Activated CD8-positive, alpha-beta T cell treated with anti-CD3 and anti-CD28 coated beads for 36 hours (primary cell): ENCODE data around the gene FAM13C. TPM values are rescaled to one million over a fixed set of nuclear protein-coding genes. Genes with fewer than 3 reads are reported as not detected.

Source experiments
- ATAC-seq: fragments of 200-7000 bp; cut with Tn5 transposase; one replicate; pipeline ENCODE4 v1.10.0; 2021; ENCODE audit warnings: mild to moderate bottlenecking, moderate library complexity
- CTCF ChIA-PET: fragments of 350-600 bp; sonication (Branson Sonifier 250); formaldehyde crosslinking; loops from one replicate; lab custom pipeline; 2021; ENCODE audit warnings: antibody characterized with exemption; lab: Charles Lee
- POLR2A ChIA-PET: fragments of 350-600 bp; sonication (Branson Sonifier 250); formaldehyde crosslinking; loops from one replicate; lab custom pipeline; 2021; ENCODE audit warnings: antibody characterized with exemption; lab: Charles Lee
- DNase-seq: peaks from one replicate; pipeline ENCODE4 v3.0.0-alpha.2; 2020
- H3K27ac Mint-ChIP-seq: one replicate; pipeline ENCODE4 v1.8.0; 2021; ENCODE audit warnings: mild to moderate bottlenecking, mixed read lengths
- H3K27me3 Mint-ChIP-seq: one replicate; pipeline ENCODE4 v1.8.0; 2021; ENCODE audit warnings: mixed read lengths
- H3K36me3 Mint-ChIP-seq: one replicate; pipeline ENCODE4 v1.8.0; 2021; ENCODE audit warnings: low read depth, mixed read lengths
- H3K4me1 Mint-ChIP-seq: one replicate; pipeline ENCODE4 v1.8.0; 2021; ENCODE audit warnings: low read depth, mixed read lengths
- H3K4me3 Mint-ChIP-seq: one replicate; pipeline ENCODE4 v1.8.0; 2021; ENCODE audit warnings: mild to moderate bottlenecking, moderate library complexity, mixed read lengths
- H3K9me3 Mint-ChIP-seq: one replicate; pipeline ENCODE4 v1.8.0; 2021; ENCODE audit warnings: mixed read lengths
- intact Hi-C: fragments of 100-400 bp; cut with micrococcal nuclease; formaldehyde crosslinking; loops from one replicate; pipeline ENCODE4 v1.10.0; 2022
- total RNA-seq, 2 experiments: library from RNA; stranded (reverse); gene quantifications; one replicate each; pipeline ENCODE4 v1.2.3, GENCODE V29; 2021
- TF ChIP-seq, protein P1 (sequence below): fragments of 200-600 bp; IDR thresholded peaks from one replicate; pipeline ENCODE4 v1.8.0; 2022; ENCODE audit warnings: antibody characterized with exemption, mild to moderate bottlenecking

FAM13C gene
- total RNA-seq, 2 experiments from 2014 or later, result not detected

DNA sequence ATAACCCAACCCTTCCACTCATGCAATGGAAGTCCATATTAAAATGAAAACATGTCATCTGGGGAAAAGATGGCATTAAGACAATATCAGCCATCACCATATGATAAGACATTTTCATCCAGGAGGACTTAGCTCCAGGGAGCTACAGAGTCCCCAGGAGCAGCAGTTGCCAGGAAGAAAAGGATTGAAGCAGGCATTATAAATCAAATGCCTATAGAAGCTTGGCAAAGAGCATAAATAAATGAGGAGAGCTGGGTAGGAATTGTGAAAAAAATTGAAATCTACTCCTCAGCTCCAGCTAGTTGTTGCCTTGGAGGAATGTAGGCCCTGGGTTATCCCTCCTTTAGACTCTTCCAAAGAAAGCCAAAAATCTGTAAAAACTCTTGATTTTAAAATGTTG lies 42.5 kb downstream of the FAM13C start:
- Mint-ChIP-seq H3K27ac (no peak overlapping the region), H3K4me3 (no peak overlapping the region), H3K36me3 (no peaks in the 10 kb centered on the region), H3K9me3 (peaks cover 6% of the 10 kb centered on the region), H3K4me1 (no peaks in the 10 kb centered on the region), H3K27me3 (peaks cover 1% of the 10 kb centered on the region)
- DNase-seq, result no peak
- ChIA-PET POLR2A (no interaction called here), CTCF (interaction anchor here (1.1 to 1.3 kb wide), 2 partner anchors 43 to 368 kb away, joined by 3 read pairs; no protein-coding TSS in a partner anchor)
- intact Hi-C loops, result loop anchor here (10.0 kb wide), 1 partner anchor 55 kb away; no protein-coding TSS in a partner anchor
- no peak for ATAC-seq
- TF ChIP-seq, protein P1, sequence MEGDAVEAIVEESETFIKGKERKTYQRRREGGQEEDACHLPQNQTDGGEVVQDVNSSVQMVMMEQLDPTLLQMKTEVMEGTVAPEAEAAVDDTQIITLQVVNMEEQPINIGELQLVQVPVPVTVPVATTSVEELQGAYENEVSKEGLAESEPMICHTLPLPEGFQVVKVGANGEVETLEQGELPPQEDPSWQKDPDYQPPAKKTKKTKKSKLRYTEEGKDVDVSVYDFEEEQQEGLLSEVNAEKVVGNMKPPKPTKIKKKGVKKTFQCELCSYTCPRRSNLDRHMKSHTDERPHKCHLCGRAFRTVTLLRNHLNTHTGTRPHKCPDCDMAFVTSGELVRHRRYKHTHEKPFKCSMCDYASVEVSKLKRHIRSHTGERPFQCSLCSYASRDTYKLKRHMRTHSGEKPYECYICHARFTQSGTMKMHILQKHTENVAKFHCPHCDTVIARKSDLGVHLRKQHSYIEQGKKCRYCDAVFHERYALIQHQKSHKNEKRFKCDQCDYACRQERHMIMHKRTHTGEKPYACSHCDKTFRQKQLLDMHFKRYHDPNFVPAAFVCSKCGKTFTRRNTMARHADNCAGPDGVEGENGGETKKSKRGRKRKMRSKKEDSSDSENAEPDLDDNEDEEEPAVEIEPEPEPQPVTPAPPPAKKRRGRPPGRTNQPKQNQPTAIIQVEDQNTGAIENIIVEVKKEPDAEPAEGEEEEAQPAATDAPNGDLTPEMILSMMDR, result no peak

DNA sequence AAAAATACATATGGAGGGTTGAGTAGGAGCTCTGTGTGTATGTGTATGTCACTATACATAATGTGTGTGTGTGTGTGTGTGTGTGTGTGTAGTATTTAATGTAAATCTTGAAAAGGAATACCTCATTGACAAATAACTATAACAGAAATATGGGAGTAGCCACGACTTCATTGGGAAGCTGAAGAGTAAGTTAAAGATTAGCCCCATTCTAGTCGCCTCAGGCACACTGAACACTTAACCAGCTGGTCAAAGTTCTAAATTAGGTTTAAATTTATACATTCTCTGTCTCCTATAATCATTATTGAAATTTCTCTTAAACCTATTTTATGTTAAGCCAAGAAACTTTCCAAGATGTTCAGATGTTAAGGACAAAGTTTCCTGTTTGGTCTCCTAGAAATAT lies 45.3 kb downstream of the FAM13C start:
- DNase-seq, result no peak
- ATAC-seq, result no peak
- ChIA-PET POLR2A (no interaction called here), CTCF (no interaction called here)
- intact Hi-C loops, result no loop called here
- no peaks in the 10 kb centered on the region for H3K27me3 Mint-ChIP-seq
- TF ChIP-seq, protein P1, result no peak
- H3K27ac Mint-ChIP-seq, result no peak overlapping the region
- H3K9me3 Mint-ChIP-seq, result peaks cover 4% of the 10 kb centered on the region
- no peaks in the 10 kb centered on the region for H3K36me3 Mint-ChIP-seq
- no peak overlapping the region for H3K4me3 Mint-ChIP-seq
- H3K4me1 Mint-ChIP-seq, result no peaks in the 10 kb centered on the region

DNA sequence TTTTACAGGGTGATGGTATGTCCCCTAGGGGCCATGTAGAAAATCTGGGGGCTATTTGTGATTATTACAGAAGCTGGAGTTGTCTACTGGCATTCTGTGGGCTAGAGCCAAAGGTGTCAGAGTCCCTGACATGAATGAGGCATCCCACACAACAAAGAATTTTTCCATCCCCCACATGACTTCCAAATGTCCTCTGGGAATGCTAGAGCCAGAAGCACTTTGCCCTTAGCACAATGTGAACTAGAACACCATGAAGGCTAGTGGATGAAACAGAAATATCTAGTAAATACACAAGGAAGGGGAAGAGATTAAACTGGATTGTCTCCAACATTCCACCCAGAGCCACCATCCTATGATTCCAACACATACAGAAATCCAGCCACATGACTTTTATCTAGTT lies 46.9 kb downstream of the FAM13C start:
- H3K4me1 Mint-ChIP-seq, result no peaks in the 10 kb centered on the region
- no peak overlapping the region for H3K27ac Mint-ChIP-seq
- no peaks in the 10 kb centered on the region for H3K27me3 Mint-ChIP-seq
- CTCF ChIA-PET, result no interaction called here
- no peak overlapping the region for H3K4me3 Mint-ChIP-seq
- ATAC-seq (no peak), DNase-seq (no peak)
- H3K9me3 Mint-ChIP-seq, result peaks cover 4% of the 10 kb centered on the region
- intact Hi-C loops, result no loop called here
- H3K36me3 Mint-ChIP-seq, result no peaks in the 10 kb centered on the region
- TF ChIP-seq, protein P1, result no peak
- POLR2A ChIA-PET, result no interaction called here

DNA sequence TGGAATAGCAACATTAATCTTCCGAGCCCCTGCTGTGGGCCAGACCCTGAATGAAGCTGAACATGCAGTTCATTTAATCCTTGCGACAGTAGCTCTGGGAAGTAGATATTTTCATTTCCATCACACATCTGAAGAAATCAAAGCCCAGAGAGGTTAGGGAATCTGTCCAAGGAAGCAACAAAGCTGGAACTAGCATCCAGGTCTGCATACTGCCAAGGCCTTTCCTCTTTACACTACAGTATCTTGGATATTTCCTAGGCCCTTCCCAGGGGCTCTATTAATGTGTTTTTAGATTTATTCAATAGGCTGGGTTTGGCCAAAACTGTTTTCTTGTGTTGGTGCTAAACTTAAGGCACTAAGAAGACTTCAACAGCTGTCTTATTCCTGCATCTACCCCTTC lies 48.1 kb downstream of the FAM13C start:
- Mint-ChIP-seq H3K36me3 (no peaks in the 10 kb centered on the region), H3K4me3 (no peak overlapping the region), H3K27ac (no peak overlapping the region), H3K4me1 (no peaks in the 10 kb centered on the region), H3K27me3 (no peaks in the 10 kb centered on the region), H3K9me3 (no peaks in the 10 kb centered on the region)
- ATAC-seq (no peak), DNase-seq (no peak)
- TF ChIP-seq, protein P1, result no peak
- CTCF ChIA-PET, result no interaction called here
- POLR2A ChIA-PET, result no interaction called here
- intact Hi-C loops, result no loop called here

DNA sequence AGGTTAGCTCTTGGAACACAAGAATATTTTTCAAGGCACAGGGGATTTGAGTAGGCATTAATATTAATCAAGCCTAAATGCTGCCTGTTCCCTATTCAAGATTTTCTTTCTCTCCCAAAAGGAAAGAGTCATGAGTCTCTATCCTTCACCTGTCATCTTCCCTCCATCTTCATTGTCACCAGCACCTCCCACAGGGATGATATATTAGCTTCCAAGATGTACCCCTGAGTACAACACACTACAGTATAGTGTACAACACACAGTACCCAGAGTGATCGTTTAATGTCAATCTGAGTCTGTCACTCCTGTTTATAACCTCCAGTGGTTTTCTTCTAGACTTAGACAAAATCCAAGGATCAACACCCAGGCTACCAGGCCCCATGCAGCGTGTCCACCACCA lies 50.1 kb downstream of the FAM13C start:
- DNase-seq (no peak), ATAC-seq (no peak)
- ChIA-PET POLR2A (no interaction called here), CTCF (no interaction called here)
- H3K27ac Mint-ChIP-seq, result no peak overlapping the region
- H3K4me1 Mint-ChIP-seq, result no peaks in the 10 kb centered on the region
- no peaks in the 10 kb centered on the region for H3K36me3 Mint-ChIP-seq
- H3K4me3 Mint-ChIP-seq, result no peak overlapping the region
- intact Hi-C loops, result no loop called here
- H3K9me3 Mint-ChIP-seq, result peaks cover 2% of the 10 kb centered on the region
- TF ChIP-seq, protein P1, result no peak
- no peaks in the 10 kb centered on the region for H3K27me3 Mint-ChIP-seq
